Stimulated activated CD4-positive, alpha-beta T cell treated with anti-CD3 and anti-CD28 coated beads, Interleukin-1b, Interleukin-23, amount 100 ng/mL, for 4 hours (primary cell): ENCODE results near the gene RGS19.

Experiments
- DNase-seq, 2 donors: peaks; one replicate each; pipeline ENCODE4 v3.0.0-alpha.2; 2020; ENCODE audit warnings: low read depth in 2 of 2

The RGS19 gene

GRCh38 chr20:64077541-64077875 lies 1.8 kb downstream of the RGS19 start:
- no peak for DNase-seq

- DNase-seq: no peak
These were observed 2.2 kb downstream of the RGS19 start for GRCh38 chr20:64077094-64077493.

DNA sequence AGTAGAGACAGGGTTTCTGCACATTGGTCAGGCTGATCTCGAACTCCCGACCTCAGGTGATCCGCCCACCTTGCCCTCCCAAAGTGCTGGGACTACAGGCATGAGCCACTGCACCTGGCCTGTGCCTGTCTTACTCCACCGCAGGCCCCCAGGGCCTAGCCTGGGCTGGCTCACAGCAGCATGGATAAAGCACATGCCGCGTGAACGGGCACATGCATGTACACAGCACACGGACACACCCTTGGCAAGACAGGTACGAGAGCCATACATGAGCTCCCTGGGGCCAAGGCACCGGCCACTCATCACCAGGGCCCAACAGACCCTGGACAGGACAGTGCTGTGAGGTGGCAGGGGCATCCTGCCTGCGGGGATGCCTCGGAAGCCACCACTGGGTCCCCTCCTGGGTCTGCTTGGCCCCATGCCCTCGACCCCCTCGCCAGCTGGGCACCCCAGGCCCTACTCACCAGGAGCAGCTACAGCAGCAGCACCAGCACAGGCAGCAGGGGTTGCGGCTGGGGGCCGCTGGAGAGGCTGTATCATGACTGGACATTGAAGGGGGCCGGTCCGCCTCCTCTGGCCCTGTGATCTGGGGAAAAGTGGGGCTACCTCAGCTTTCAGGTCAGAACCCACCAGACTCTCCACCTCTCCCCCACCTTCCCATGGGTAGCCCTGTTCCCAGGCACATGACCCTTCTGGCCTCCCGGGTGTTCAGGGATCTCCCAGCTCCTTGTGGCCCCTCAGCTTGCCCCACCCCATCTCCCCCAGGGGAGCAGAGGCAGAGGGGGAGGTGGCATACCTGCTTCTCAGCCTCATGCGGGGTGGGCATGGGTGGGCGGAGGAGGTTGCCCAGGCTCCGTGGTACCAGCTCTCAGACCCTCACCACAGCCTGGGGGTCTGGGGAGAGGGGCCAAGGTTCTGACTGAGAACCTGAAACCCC lies 3.0 kb downstream of the RGS19 start:
- DNase-seq: no peak

DNA sequence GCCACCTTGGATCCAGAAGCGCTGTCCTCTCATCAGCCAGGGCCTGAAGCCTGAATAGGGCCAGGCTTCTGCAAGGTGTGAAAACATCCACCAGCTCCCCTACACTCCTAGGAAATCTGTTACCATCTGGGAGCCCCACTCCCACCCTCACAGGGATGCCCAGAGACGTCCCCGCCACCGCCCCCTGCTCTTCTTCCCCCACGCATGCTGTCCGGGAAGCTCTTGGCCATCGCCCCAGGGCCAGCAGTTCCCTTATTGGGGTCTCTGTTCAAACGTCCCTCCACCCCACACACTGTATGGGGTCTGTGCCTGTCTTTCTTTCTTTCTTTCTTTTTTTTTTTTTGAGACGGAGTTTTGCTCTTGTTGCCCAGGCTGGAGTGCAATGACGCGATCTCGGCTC lies 3.8 kb downstream of the RGS19 start:
- DNase-seq: no peak

DNA sequence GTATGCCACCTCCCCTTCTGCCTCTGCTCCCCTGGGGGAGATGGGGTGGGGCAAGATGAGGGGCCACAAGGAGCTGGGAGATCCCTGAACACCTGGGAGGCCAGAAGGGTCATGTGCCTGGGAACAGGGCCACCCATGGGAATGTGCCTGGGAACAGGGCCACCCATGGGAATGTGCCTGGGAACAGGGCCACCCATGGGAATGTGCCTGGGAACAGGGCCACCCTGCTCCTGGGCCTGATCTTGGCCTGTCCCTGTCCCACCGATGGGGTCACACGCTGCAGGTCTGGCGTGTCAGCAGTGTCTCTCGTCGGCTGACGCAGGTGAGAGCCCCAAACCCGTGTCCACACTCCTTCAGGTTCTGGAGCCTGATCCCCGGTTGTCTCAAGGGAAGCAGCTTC lies 4.4 kb downstream of the RGS19 start:
- DNase-seq: no peak

- no peak for DNase-seq
These were observed 5.0 kb downstream of the RGS19 start for GRCh38 chr20:64074184-64074789.

GRCh38 chr20:64073476-64074183 lies 5.7 kb downstream of the RGS19 start:
- DNase-seq: no peak

- no peak for DNase-seq
These were observed 6.7 kb downstream of the RGS19 start for GRCh38 chr20:64072498-64073063.

- DNase-seq: no peak
These were observed 7.7 kb downstream of the RGS19 start for GRCh38 chr20:64071341-64072332.

DNA sequence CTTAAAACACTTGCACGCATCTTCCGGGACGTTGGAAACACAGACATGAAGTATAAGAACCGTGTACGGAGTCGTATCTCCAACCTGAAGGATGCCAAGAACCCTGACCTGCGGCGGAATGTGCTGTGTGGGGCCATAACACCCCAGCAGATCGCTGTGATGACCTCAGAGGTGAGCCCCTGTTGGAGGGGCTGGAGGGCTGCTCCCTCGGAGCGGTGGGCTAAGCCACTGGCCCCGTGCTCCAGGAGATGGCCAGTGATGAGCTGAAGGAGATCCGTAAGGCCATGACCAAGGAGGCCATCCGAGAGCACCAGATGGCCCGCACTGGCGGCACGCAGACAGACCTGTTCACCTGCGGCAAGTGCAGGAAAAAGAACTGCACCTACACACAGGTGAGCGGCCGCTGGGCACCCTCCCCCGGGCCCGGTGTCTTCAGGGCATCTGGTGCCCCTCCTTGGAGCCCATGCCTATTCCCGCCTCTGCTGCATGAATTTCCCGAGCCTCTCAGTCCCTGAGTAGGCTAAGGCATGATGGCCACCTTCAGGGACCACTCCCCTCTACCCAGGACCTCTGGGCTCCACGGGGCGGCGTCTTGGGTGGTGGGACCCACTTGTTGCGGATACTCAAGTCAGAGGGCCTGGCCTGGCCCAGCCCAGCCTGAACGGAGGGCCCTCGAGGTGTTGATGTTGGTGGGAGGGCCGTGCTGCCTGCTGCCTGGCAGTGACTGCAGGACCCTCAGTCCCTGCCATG lies 8.9 kb downstream of the RGS19 start:
- DNase-seq: no peak

- DNase-seq: no peak
These were observed 9.6 kb downstream of the RGS19 start for GRCh38 chr20:64069614-64070243.

- no peak for DNase-seq
These were observed 10.1 kb downstream of the RGS19 start for GRCh38 chr20:64069209-64069613.

- no peak for DNase-seq
These were observed 10.7 kb downstream of the RGS19 start for GRCh38 chr20:64068386-64069208.

DNA sequence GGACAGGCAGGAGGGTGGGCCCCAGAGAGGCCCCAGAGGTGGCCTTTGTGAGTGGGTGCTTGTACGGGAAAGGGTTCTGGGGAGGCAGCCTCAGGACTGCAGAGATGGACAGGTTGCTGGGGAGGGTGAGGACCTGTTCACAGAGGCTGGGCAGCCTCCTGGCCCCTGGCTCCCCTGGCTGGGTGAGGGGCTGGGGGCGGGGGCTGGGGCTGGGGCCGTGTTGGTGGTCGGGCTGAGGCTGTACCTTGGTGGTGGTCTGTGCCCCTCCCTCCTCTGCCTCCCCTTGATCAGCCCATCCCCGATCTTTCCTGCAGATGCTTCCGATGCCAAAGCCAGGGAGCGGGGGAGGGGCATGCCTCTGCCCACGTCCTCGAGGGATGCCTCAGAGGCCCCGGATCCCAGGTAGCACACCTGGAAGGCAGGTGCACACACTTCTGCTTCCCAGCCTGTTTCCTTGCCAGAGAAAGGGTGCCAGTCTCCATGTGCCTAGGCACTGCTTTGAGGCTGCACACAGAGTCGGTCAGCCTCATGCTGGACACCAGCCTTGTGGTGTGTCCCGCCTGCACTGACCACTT lies 11.5 kb downstream of the RGS19 start:
- no peak for DNase-seq

- DNase-seq: no peak
These were observed 12.2 kb downstream of the RGS19 start for GRCh38 chr20:64067005-64067632.

DNA sequence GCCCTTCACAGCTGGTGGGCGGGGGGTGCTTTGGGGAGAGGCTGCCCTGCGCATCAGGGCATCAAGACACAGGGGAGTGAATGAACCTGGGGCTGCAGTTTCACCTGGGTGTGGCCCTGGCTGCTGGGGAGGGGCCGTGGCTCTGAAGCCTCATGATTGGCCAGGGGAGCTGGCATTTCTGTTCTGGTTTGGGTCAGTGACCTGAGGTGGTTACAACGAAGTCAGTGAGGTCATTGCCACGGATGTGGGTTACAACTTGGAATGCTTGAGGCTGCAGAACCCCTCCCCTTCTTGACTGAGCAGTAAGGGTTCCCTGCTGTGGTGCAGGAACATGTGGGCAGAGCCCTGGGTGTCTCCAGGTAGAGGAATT lies 13.4 kb downstream of the RGS19 start:
- no peak for DNase-seq

GRCh38 chr20:64065062-64065973 lies 14.0 kb downstream of the RGS19 start:
- no peak for DNase-seq
